Measurements from ENCODE around the gene IFFO2.

The IFFO2 gene

GRCh38 chr1:18956193-18957135 is at the start of gene IFFO2:
IFFO2 (minus strand) TSS chr1:18956676; CDS start chr1:18956332, 344 bp downstream.
- peak; percentile 100 for DNase-seq (ENCODE audit: low spot score)

GRCh38 chr1:19006000-19006399 is 49.5 kb upstream of the IFFO2 start:
- DNase-seq (ENCODE audit: low spot score): no peak

DNA sequence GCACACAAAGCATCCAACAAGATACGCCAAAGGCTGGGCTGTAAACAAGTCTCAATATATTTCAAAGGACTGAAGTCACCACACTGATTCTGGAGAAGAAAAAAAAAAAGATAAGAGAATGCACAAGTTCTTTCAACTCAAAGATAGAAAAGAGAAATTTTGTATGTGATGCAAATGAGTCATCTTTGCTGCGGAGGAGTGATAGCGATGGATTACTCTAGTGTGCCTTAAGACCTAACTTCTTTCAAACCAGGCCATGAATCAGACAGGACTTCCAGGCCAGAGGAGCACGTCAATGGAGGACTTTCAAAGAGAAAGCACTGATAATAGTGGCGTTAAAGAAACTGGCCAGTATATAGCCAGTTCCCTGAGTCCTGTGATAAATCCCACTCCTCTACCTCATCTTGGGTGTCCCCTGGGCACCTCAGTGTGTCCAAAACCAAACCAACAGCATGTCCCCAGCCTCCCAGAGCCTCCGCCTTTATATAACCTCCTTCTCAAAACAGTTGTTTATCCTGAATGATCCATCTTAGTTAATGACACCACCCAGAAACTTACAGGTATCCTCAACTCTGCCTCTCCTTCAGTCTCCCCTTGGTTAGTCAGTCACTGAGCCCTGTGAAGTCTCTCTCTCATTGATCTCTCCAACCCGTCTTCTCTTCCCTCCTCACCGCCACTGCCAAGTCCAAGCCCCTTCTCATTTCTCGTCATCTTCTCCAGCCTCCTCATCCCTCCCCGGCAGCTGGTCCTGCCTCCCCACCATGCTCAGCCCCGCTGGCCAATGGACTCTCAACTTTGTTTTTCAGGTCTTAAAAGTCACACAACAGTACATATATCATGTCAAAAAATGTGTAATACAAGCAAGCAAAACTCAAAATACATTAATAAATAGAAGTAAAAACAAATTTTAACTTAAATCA is 47.2 kb upstream of the IFFO2 start:
- no peak for DNase-seq (ENCODE audit: low spot score)

DNA sequence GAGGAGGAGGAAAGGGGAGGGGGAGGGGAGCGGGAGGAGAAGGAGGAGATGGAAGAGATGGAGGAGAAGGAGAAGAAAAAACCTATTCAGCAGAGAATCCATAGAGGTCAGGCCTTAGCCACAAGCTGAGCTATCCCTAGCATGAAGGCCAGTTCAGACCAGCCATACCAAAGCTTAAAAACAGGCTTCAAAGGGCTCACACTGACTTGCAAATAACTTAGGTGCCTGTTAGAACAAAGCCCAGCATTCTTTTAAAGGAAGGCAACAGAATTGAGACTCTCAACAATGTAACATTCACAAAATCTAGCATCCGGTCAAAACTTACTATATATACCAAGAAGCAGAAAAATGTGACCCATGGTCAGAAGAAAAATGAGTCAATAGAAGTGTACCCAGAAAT is 43.6 kb upstream of the IFFO2 start:
- DNase-seq (ENCODE audit: low spot score): no peak

DNA sequence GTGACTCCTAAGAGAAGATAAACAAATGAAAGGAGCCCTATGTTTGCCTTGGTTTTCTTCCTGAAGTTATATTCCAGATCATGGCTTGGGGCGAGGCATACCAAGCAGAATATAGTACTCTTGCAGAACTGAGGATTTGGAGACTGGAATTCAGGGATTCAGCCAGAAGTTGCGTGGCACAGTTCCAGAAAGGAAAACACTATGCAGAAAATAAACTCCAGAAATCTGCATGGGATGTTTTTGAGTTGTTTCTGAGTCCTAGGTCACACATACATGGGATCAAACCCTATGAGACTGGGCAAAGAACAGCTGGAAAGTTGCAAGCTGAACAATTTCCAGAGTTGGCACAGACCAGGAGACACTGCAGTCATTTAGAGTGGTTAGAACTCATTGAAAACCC is 42.9 kb upstream of the IFFO2 start:
- no peak for DNase-seq (ENCODE audit: low spot score)

GRCh38 chr1:18998016-18998724 is 41.7 kb upstream of the IFFO2 start:
- no peak for DNase-seq (ENCODE audit: low spot score)

DNA sequence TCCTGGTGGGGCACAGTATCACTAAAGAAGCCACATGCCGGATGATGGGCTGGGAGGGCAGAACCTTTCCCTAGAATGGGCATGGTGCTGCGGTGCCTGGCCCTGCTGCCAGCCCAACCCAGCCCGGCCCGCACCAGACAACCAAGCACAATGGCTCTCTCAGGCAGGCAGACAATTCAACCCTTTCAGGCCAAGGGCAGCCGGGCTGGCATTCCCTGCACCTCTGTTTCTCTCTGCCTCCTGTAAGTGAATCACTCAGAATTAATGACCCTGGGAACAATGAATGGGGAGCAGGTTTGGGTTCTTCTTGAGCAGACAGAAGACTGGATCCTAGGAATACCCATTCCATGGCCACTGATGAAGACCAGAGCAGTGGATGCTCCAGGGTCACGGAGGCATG is 41.0 kb upstream of the IFFO2 start:
- DNase-seq (ENCODE audit: low spot score): no peak

- no peak for DNase-seq (ENCODE audit: low spot score)
Measured at GRCh38 chr1:18996548-18997177, 40.2 kb upstream of the IFFO2 start.

DNA sequence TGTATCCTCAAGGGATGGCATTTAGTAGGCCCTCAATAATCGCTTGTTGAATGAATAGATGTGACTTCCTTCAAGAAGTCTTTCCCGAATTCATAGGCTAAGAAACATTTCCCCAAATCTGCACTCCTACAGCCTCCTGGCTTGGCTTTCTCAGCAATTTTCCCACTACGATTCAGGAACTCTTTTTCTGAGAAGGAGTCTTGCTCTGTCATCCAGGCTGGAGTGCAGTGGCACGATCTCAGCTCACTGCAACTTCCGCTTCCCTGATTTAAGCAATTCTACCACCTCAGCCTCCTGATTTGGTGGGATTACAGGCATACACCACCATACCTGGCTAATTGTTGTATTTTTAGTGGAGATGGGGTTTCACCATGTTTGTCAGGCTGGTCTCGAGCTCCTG is 37.9 kb upstream of the IFFO2 start:
- no peak for DNase-seq (ENCODE audit: low spot score)

DNA sequence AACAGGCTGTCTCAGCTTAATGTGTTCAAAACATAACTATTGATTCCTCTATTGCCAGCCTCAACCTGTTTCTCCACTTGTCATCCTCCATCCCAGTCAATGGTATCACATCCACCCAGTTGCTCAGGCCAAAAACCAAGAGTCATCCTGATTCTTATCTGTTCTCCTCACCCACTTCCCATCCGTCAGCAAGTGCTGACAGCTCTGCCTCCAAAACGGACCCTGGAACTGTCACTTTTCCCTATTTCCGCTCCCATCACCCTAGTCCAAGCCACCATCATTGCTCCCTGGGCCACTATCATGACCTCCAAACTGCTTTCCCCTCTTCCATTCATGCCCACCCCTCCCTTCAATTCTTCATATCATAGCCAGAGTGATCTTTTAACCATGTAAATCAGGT is 36.2 kb upstream of the IFFO2 start:
- DNase-seq (ENCODE audit: low spot score): no peak

GRCh38 chr1:18991585-18991984 is 35.1 kb upstream of the IFFO2 start:
- DNase-seq (ENCODE audit: low spot score): no peak

GRCh38 chr1:18989896-18990295 is 33.4 kb upstream of the IFFO2 start:
- no peak for DNase-seq (ENCODE audit: low spot score)

DNA sequence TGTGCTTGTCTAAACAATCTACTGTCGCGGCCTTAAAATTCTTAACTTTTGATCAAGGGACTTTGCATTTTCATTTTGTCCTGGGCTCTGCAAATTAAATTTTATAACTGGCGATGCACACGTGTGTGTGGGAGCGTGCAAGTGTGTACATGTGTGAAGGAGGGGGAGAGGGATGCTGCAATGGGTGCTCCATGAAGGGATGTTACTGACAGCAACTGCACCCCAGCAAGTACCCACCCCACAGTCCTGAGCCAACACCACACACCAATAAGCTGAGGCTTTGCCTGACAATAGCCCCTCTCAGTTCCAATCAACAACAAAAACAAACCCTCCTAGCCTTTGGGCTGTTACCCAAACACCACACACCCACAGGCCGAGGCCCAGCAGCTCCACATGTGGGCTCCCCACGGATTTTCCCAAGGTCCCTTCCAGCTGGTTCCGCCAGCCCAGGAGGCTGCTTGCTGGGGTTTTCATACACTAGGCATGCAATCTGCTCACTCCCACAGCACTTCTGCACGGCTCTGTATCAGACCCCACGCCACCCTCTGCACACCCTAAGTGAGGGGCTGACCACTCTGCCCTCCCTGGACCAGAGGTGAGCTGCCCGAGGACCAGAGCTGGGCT is 32.8 kb upstream of the IFFO2 start:
- DNase-seq (ENCODE audit: low spot score): no peak

- DNase-seq (ENCODE audit: low spot score): no peak
Measured at GRCh38 chr1:18981242-18981641, 24.8 kb upstream of the IFFO2 start.

GRCh38 chr1:18978706-18979105 is 22.2 kb upstream of the IFFO2 start:
- no peak for DNase-seq (ENCODE audit: low spot score)

- no peak for DNase-seq (ENCODE audit: low spot score)
Measured at GRCh38 chr1:18977428-18977827, 21.0 kb upstream of the IFFO2 start.

- DNase-seq (ENCODE audit: low spot score): no peak
Measured at GRCh38 chr1:18976096-18976495, 19.6 kb upstream of the IFFO2 start.

- DNase-seq (ENCODE audit: low spot score): no peak
Measured at GRCh38 chr1:18974606-18975005, 18.1 kb upstream of the IFFO2 start.

- no peak for DNase-seq (ENCODE audit: low spot score)
Measured at GRCh38 chr1:18974005-18974404, 17.5 kb upstream of the IFFO2 start.

- DNase-seq (ENCODE audit: low spot score): no peak
Measured at GRCh38 chr1:18973446-18973955, 17.0 kb upstream of the IFFO2 start.

GRCh38 chr1:18972991-18973390 is 16.5 kb upstream of the IFFO2 start:
- no peak for DNase-seq (ENCODE audit: low spot score)

Data from germinal center (tissue), 1 donor.